ENCODE data around the gene FARS2. TPM values are rescaled to one million over a fixed set of nuclear protein-coding genes. Genes with fewer than 3 reads are reported as not detected.

The FARS2 gene
- total and polyA plus RNA-seq, 2 of the 13 experiments (the other 11 are each of a cell fraction or from before 2014, with no cell fraction given) = 15.4 to 26.0 TPM

DNA sequence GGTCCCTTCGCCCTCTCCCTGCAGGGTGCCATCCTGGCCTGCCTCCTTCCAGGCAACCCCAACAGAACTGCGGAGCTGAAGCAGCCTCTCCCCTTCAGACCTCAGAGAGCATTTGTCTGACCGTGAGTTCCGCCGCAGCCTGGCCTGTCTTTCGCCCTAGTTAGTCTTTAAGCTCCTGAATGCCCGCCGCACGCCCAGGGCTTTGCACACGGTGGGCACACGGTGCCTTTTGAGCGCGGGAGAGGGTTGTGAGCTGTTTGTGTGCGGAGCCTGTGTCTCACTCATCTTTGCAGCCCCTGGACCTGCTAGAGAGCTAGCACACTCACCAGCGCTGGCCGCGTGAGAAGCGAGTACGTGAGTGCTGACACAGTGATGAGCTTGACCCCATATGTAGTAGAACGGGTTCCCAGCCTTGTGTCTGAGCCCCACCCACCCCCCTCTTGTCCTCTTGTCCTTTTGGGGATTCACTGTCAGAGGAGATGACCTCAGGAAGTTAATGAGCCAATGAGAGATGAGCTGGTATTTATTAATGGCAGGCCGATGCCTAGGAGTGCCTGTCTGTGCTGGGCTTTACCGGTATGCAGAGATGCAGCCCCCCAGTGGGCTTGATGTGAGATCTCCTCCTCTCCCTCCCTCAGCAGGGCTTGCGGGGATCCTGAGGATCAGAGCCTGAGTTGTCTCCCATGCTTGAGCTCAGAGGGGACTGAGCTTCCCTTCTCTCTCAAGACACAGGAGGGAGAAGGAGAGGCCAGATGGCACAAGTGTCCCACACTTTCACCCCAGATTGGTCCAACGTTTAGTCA lies 249.2 kb downstream of the FARS2 start:
- Histone ChIP-seq H3K27ac (ENCODE audit: extremely low read length, insufficient read depth, low read length) (no peak overlapping the region), H3K27me3 (ENCODE audit: control insufficient read depth in 1 of 2, insufficient read depth in 2 of 2, low read length in 2 of 2) (no peaks in the 10 kb centered on the region), H4K20me1 (ENCODE audit: insufficient read depth, low read length) (no peaks in the 10 kb centered on the region), H3K4me3 (replicated peaks in 1 of 3; ENCODE audit: insufficient read depth in 1 of 3, low read depth in 2 of 3, low read length in 3 of 3) (no peak overlapping the region), H3K36me3 (replicated peaks in 1 of 2; ENCODE audit: control insufficient read depth in 1 of 2, insufficient read depth in 2 of 2, low read length in 2 of 2) (no peaks in the 10 kb centered on the region), H3K4me2 (ENCODE audit: low read depth, low read length) (no peak overlapping the region), H3K4me1 (ENCODE audit: insufficient read depth, low read length) (no peaks in the 10 kb centered on the region), H3K9ac (ENCODE audit: insufficient read depth, low read depth, low read length) (no peak overlapping the region), H2AFZ (ENCODE audit: low read length) (no peak overlapping the region), H3K9me3 (ENCODE audit: low read length) (no peaks in the 10 kb centered on the region), H3K79me2 (ENCODE audit: insufficient read depth, low read length) (no peaks in the 10 kb centered on the region)
- ATAC-seq = no peak
- FAIRE-seq = no peak
- ChIA-PET CTCF (ENCODE audit: low intra/inter-chr PET ratio, low total read pairs) (no interaction called here), POLR2A (no interaction called here)
- intact Hi-C loops (cut with micrococcal nuclease; ENCODE audit: unreplicated experiment) = no loop called here
- BruUV-seq (replicated peaks) = no TSS peak
- in situ Hi-C loops (cut with HindIII; ENCODE audit: extremely low pct_ligation_motif_present, low pct_unique_long_range_greater_than_20kb) = no loop called here
- no peak for DNase-seq (ENCODE audit: low spot score)
- 96% methylated on average over 24 of the region's 24 CpGs for WGBS (ENCODE audit: low lambda C conversion rate)
- TF ChIP-seq RAD51 (IDR thresholded peaks at IDR 0.05; ENCODE audit: borderline replicate concordance) (no peak), ZNF713 (CRISPR knock-in tag; IDR thresholded peaks at IDR 0.05) (no peak), NFYC (CRISPR knock-in tag; IDR thresholded peaks at IDR 0.05) (no peak), AGO2 (optimal IDR thresholded peaks at IDR 0.05; ENCODE audit: low read depth, low read length) (no peak), SRSF1 (optimal IDR thresholded peaks at IDR 0.05; ENCODE audit: low read depth, low read length) (no peak), ZNF274 (CRISPR knock-in tag; IDR thresholded peaks at IDR 0.05) (no peak)
- TF ChIP-seq, protein P1, sequence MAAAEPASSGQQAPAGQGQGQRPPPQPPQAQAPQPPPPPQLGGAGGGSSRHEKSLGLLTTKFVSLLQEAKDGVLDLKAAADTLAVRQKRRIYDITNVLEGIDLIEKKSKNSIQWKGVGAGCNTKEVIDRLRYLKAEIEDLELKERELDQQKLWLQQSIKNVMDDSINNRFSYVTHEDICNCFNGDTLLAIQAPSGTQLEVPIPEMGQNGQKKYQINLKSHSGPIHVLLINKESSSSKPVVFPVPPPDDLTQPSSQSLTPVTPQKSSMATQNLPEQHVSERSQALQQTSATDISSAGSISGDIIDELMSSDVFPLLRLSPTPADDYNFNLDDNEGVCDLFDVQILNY (CRISPR knock-in tag; conservative IDR thresholded peaks at IDR 0.05) = no peak
- TF ChIP-seq, protein P2, sequence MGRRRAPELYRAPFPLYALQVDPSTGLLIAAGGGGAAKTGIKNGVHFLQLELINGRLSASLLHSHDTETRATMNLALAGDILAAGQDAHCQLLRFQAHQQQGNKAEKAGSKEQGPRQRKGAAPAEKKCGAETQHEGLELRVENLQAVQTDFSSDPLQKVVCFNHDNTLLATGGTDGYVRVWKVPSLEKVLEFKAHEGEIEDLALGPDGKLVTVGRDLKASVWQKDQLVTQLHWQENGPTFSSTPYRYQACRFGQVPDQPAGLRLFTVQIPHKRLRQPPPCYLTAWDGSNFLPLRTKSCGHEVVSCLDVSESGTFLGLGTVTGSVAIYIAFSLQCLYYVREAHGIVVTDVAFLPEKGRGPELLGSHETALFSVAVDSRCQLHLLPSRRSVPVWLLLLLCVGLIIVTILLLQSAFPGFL (CRISPR knock-in tag; IDR thresholded peaks at IDR 0.05) = no peak
- TF ChIP-seq, protein P3, sequence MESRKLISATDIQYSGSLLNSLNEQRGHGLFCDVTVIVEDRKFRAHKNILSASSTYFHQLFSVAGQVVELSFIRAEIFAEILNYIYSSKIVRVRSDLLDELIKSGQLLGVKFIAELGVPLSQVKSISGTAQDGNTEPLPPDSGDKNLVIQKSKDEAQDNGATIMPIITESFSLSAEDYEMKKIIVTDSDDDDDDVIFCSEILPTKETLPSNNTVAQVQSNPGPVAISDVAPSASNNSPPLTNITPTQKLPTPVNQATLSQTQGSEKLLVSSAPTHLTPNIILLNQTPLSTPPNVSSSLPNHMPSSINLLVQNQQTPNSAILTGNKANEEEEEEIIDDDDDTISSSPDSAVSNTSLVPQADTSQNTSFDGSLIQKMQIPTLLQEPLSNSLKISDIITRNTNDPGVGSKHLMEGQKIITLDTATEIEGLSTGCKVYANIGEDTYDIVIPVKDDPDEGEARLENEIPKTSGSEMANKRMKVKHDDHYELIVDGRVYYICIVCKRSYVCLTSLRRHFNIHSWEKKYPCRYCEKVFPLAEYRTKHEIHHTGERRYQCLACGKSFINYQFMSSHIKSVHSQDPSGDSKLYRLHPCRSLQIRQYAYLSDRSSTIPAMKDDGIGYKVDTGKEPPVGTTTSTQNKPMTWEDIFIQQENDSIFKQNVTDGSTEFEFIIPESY (CRISPR knock-in tag; IDR thresholded peaks at IDR 0.05) = no peak

All from HepG2 (cell line).